ENCODE measurements around the gene USP11.

USP11 gene

GRCh38 chrX:47232803-47233332 lies at the start of gene USP11:
TSS of gene USP11 (plus strand) at chrX:47233009. CDS start at chrX:47233044, 35 bp downstream.
- DNase-seq: peak; percentile 72 to 73

GRCh38 chrX:47184486-47184885 lies 48.3 kb upstream of the USP11 start:
- DNase-seq: no peak

GRCh38 chrX:47185241-47185640 lies 47.6 kb upstream of the USP11 start:
- DNase-seq: no peak

- DNase-seq: no peak
Observed at GRCh38 chrX:47186096-47186740, 46.6 kb upstream of the USP11 start.

- no peak for DNase-seq
Observed at GRCh38 chrX:47187106-47187677, 45.6 kb upstream of the USP11 start.

GRCh38 chrX:47189906-47190305 lies 42.9 kb upstream of the USP11 start:
- DNase-seq: no peak

GRCh38 chrX:47190445-47191269 lies 42.2 kb upstream of the USP11 start:
- peak; percentile 89 to 91 for DNase-seq

- peak; percentile 35 to 59 for DNase-seq
Observed at GRCh38 chrX:47191331-47191730, 41.5 kb upstream of the USP11 start.

- DNase-seq: no peak
Observed at GRCh38 chrX:47191806-47192401, 40.9 kb upstream of the USP11 start.

GRCh38 chrX:47193475-47194193 lies 39.2 kb upstream of the USP11 start, which contains the start of gene UBA1:
TSS of gene UBA1 (plus strand) at chrX:47193829. CDS start at chrX:47198803, 4,974 bp downstream.
- DNase-seq: peak; percentile 95 to 97

- no peak for DNase-seq
Observed at GRCh38 chrX:47194194-47194787, 38.5 kb upstream of the USP11 start.

- DNase-seq: no peak
Observed at GRCh38 chrX:47196098-47196497, 36.7 kb upstream of the USP11 start.

- no peak for DNase-seq
Observed at GRCh38 chrX:47197526-47197925, 35.3 kb upstream of the USP11 start.

- DNase-seq: no peak
Observed at GRCh38 chrX:47198026-47198686, 34.7 kb upstream of the USP11 start.

- no peak for DNase-seq
Observed at GRCh38 chrX:47198687-47199080, 34.1 kb upstream of the USP11 start.

- DNase-seq: no peak
Observed at GRCh38 chrX:47199286-47199685, 33.5 kb upstream of the USP11 start.

- no peak for DNase-seq
Observed at GRCh38 chrX:47200385-47201150, 32.2 kb upstream of the USP11 start.

GRCh38 chrX:47201345-47201944 lies 31.4 kb upstream of the USP11 start:
- no peak for DNase-seq

- no peak for DNase-seq
Observed at GRCh38 chrX:47202316-47202715, 30.5 kb upstream of the USP11 start.

GRCh38 chrX:47202877-47203276 lies 29.9 kb upstream of the USP11 start:
- no peak for DNase-seq
